Thyroid gland (tissue), 4 donors: ENCODE measurements around the gene FCHO1.

Experiments used
- POLR2A ChIP-seq, 2 donors: fragments of 450-650 bp; IDR thresholded peaks; one replicate each; pipeline ENCODE4 v1.6.1; 2017; ENCODE audit warnings: antibody characterized with exemption in 2 of 2, mild to moderate bottlenecking in 2 of 2, moderate library complexity in 1 of 2
- TF ChIP-seq, protein P1 (sequence below), 6 experiments: fragments of 200-600 bp in 3 of 6; fragments of 450-650 bp in 3 of 6; sonication (generic) in 3 of 6; IDR thresholded peaks; one replicate each; pipeline ENCODE4 v1.5.1; 2016 to 2019; ENCODE audit warnings: antibody characterized with exemption in 6 of 6, mild to moderate bottlenecking in 2 of 6, inconsistent platforms in 1 of 6, moderate library complexity in 1 of 6

DNA sequence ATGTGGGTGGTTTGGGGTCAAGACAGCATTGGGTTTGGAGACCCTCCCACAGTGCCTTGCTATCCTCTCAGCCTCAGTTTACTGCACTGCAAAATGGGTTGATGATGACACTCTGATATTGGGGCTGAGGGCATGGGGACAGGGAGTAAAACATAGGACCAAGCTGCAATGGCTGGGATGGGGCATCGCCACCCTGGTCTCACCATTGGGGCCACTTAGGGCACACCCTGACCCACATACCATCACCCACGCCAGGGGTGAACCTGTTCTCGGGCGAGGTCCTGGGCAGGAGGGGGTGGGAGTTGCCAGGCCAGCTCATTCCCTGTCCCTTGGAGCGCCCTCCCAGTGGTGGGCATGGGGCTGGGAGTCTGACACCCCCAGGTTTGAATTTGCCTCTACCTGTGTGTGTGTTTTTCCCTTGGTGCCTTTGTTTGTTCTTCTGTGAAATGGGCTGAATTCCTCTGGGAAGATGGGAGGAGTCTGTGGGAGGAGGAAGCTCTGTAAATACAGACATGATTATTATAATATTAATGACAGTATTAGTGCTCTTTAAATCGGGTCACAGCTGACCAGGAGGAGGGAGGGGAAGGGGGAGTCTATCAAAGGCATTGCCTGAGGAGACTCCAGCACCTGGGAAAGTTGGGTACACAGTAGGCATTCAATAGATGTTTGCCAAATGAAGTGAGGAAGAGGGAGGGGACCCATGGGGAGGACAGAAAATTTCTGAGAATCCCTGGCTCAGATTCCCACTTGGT is 2.2 kb upstream of the FCHO1 start:
- TF ChIP-seq, protein P1, sequence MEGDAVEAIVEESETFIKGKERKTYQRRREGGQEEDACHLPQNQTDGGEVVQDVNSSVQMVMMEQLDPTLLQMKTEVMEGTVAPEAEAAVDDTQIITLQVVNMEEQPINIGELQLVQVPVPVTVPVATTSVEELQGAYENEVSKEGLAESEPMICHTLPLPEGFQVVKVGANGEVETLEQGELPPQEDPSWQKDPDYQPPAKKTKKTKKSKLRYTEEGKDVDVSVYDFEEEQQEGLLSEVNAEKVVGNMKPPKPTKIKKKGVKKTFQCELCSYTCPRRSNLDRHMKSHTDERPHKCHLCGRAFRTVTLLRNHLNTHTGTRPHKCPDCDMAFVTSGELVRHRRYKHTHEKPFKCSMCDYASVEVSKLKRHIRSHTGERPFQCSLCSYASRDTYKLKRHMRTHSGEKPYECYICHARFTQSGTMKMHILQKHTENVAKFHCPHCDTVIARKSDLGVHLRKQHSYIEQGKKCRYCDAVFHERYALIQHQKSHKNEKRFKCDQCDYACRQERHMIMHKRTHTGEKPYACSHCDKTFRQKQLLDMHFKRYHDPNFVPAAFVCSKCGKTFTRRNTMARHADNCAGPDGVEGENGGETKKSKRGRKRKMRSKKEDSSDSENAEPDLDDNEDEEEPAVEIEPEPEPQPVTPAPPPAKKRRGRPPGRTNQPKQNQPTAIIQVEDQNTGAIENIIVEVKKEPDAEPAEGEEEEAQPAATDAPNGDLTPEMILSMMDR (IDR thresholded peaks at IDR 0.05) = no peak
- no peak for TF ChIP-seq POLR2A (IDR thresholded peaks at IDR 0.05)
